Measurements from ENCODE around the gene FAAP20.

DNA sequence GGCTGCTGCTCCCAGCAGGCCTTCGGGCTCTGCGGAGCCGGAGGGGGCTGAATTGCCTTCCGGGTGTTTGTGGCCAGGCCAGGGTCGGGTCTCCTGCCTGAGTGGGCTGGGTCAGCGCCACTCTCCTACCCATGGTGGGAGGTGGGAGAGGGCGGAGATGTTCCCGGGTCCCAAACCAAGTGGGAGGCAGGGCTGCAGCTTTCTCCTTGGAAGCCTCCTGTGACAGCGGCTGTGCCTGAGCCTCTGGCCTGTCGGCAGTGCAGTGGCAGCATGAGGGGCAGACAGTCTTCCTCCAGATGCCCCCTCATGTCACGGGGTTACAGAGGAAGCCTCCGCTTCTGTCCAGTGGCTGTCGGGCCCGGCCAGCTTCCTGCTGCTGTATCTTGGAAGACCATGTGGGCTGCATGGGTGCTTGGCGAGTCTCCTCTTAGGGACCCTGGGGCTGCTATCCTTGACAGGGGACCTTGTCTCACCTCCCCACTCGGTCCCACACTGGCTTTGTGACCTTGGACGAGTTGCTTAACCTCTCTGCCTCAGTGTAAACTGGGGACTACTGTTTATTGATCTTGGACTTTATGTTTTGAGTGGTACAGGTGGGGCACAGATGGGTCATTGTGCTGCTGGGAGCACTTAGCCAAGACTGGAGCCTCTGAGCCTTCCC lies 37.8 kb upstream of the FAAP20 start:
- no peak for TF ChIP-seq EZH2phosphoT487 (IDR thresholded peaks at IDR 0.05; ENCODE audit: borderline replicate concordance)
- TF ChIP-seq, protein P1, sequence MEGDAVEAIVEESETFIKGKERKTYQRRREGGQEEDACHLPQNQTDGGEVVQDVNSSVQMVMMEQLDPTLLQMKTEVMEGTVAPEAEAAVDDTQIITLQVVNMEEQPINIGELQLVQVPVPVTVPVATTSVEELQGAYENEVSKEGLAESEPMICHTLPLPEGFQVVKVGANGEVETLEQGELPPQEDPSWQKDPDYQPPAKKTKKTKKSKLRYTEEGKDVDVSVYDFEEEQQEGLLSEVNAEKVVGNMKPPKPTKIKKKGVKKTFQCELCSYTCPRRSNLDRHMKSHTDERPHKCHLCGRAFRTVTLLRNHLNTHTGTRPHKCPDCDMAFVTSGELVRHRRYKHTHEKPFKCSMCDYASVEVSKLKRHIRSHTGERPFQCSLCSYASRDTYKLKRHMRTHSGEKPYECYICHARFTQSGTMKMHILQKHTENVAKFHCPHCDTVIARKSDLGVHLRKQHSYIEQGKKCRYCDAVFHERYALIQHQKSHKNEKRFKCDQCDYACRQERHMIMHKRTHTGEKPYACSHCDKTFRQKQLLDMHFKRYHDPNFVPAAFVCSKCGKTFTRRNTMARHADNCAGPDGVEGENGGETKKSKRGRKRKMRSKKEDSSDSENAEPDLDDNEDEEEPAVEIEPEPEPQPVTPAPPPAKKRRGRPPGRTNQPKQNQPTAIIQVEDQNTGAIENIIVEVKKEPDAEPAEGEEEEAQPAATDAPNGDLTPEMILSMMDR (conservative IDR thresholded peaks at IDR 0.05; ENCODE audit: low read length): no peak

Data from Loucy (cell line).